HCT116 (cell line): ENCODE results near the gene GRIK4. TPM values are rescaled to one million over a fixed set of nuclear protein-coding genes. Genes with fewer than 3 reads are reported as not detected.

Experiments used
- ATAC-seq: fragments of 200-7000 bp; cut with Tn5 transposase; 2 replicates; pipeline ENCODE4 v1.9.1; 2020; ENCODE audit warnings: mild to moderate bottlenecking, moderate library complexity
- BruUV-seq: library from RNA; stranded (reverse); fragments of 400-500 nt; replicated peaks from 2 replicates; lab custom pipeline; 2021; lab: Mats Ljungman, UMichigan
- CTCF ChIA-PET: fragments of 300-600 bp; sonication (Branson Sonifier 250); formaldehyde crosslinking; loops from one replicate; lab custom pipeline; 2021; ENCODE audit warnings: antibody characterized with exemption; lab: Charles Lee
- POLR2A ChIA-PET: fragments of 300-600, 350-600 bp; sonication (Branson Sonifier 250); formaldehyde crosslinking; loops from one replicate; lab custom pipeline; 2021; ENCODE audit warnings: antibody characterized with exemption; lab: Charles Lee
- RAD21 ChIA-PET, 2 experiments: fragments of 300-600 bp; sonication (Branson Sonifier 250); formaldehyde crosslinking; loops; one replicate each; lab custom pipeline; 2023; ENCODE audit warnings: low total read pairs in 2 of 2; ENCODE audit not compliant: uncharacterized antibody in 2 of 2, unreplicated experiment in 2 of 2, low non-redundant PET in 1 of 2; lab: Charles Lee
- DNase-seq: peaks from one replicate; pipeline ENCODE4 v3.0.0-alpha.2; 2010; ENCODE audit warnings: low read depth, low spot score
- H2AFZ ChIP-seq: fragments of 200-600 bp; shearing (Covaris generic), sonication (generic); 2 replicates; pipeline ENCODE4 v1.6.1; 2017; ENCODE audit warnings: low read depth, mixed run types, mixed read lengths, antibody characterized with exemption, low read length; ENCODE audit not compliant: poor library complexity, severe bottlenecking
- H3K27ac ChIP-seq: 2 replicates; pipeline ENCODE4 v1.5.1; 2012; ENCODE audit warnings: low read depth, low read length
- H3K27me3 ChIP-seq: fragments of 200-600 bp; sonication (generic); 2 replicates; pipeline ENCODE4 v1.6.1; 2016; ENCODE audit warnings: mixed run types, low read length, mixed read lengths; ENCODE audit not compliant: insufficient read depth
- H3K36me3 ChIP-seq, 2 experiments: fragments of 200-500 bp in 1 of 2; fragments of 200-600 bp in 1 of 2; sonication (Bioruptor generic) in 1 of 2; sonication (generic) in 1 of 2; 2 replicates each; pipeline versions ENCODE4 v1.5.1 to v1.6.1; 2014 to 2016; ENCODE audit warnings: low read length in 2 of 2, inconsistent platforms in 1 of 2, mixed read lengths in 1 of 2, mixed run types in 1 of 2; ENCODE audit not compliant: insufficient read depth in 2 of 2, control insufficient read depth in 1 of 2
- H3K4me1 ChIP-seq, 2 experiments: fragments of 200-600 bp in 1 of 2; sonication (generic) in 1 of 2; 2 replicates each; pipeline versions ENCODE4 v1.5.1 to v1.6.1; 2012 to 2017; ENCODE audit warnings: low read length in 2 of 2, inconsistent platforms in 1 of 2, mild to moderate bottlenecking in 1 of 2, mixed read lengths in 1 of 2, mixed run types in 1 of 2, moderate library complexity in 1 of 2; ENCODE audit not compliant: insufficient read depth in 2 of 2, control insufficient read depth in 1 of 2
- H3K4me2 ChIP-seq: fragments of 200-600 bp; sonication (generic); 2 replicates; pipeline ENCODE4 v1.6.1; 2017; ENCODE audit warnings: mixed run types, low read length, mixed read lengths
- H3K4me3 ChIP-seq, 2 experiments: fragments of 200-600 bp in 1 of 2; sonication (generic) in 1 of 2; replicated peaks in 1 of 2; 2 replicates each; pipeline ENCODE4 v1.5.1; 2011 to 2016; ENCODE audit warnings: low read length in 2 of 2, control low read depth in 1 of 2, low read depth in 1 of 2, mild to moderate bottlenecking in 1 of 2, mixed read lengths in 1 of 2, mixed run types in 1 of 2
- H3K79me2 ChIP-seq: fragments of 200-600 bp; sonication (generic); 2 replicates; pipeline ENCODE4 v1.6.1; 2017; ENCODE audit warnings: mild to moderate bottlenecking, mixed run types, low read length, moderate library complexity, mixed read lengths; ENCODE audit not compliant: insufficient read depth
- H3K9ac ChIP-seq: fragments of 200-600 bp; sonication (generic); 2 replicates; pipeline ENCODE4 v1.6.1; 2016; ENCODE audit warnings: low read length, mixed read lengths
- H3K9me2 ChIP-seq: fragments of 200-600 bp; sonication (generic), shearing (Covaris generic); 2 replicates; pipeline ENCODE4 v1.6.1; 2017; ENCODE audit warnings: mixed run types, mild to moderate bottlenecking, moderate library complexity; ENCODE audit not compliant: insufficient read depth
- H3K9me3 ChIP-seq, 2 experiments: fragments of 200-500 bp in 1 of 2; fragments of 200-600 bp in 1 of 2; sonication (Bioruptor generic) in 1 of 2; sonication (generic) in 1 of 2; 2 replicates each; pipeline ENCODE4 v1.6.1; 2014 to 2017; ENCODE audit warnings: low read length in 2 of 2, mixed read lengths in 2 of 2, inconsistent platforms in 1 of 2, low read depth in 1 of 2, mild to moderate bottlenecking in 1 of 2, mixed run types in 1 of 2, moderate library complexity in 1 of 2; ENCODE audit not compliant: control insufficient read depth in 1 of 2, insufficient read depth in 1 of 2
- H4K20me1 ChIP-seq: fragments of 200-600 bp; sonication (generic), shearing (Covaris generic); 2 replicates; pipeline ENCODE4 v1.6.1; 2017; ENCODE audit warnings: mixed run types, mild to moderate bottlenecking, moderate library complexity; ENCODE audit not compliant: insufficient read depth
- CBX3 ChIP-seq: IDR thresholded peaks from 2 replicates; pipeline ENCODE4 v1.6.1; 2012; ENCODE audit warnings: low read depth
- CEBPB ChIP-seq: IDR thresholded peaks from 2 replicates; pipeline ENCODE4 v1.6.1; 2012; ENCODE audit warnings: low read depth
- CTCF ChIP-seq, 3 experiments: fragments of 200-600 bp in 1 of 3; sonication (generic) in 1 of 3; IDR thresholded peaks in 2 of 3; conservative IDR thresholded peaks in 1 of 3; 2 replicates each; pipeline ENCODE4 v1.5.1; 2012 to 2017; ENCODE audit warnings: low read depth in 2 of 3, low read length in 2 of 3, antibody characterized with exemption in 1 of 3, borderline replicate concordance in 1 of 3, control low read depth in 1 of 3, mild to moderate bottlenecking in 1 of 3, mixed read lengths in 1 of 3, mixed run types in 1 of 3, moderate library complexity in 1 of 3; ENCODE audit not compliant: insufficient read depth in 1 of 3
- ELF1 ChIP-seq: IDR thresholded peaks from 2 replicates; pipeline ENCODE4 v1.6.1; 2012; ENCODE audit warnings: low read depth, borderline replicate concordance
- EZH2 ChIP-seq: fragments of 200-600 bp; sonication (generic); IDR thresholded peaks from 2 replicates; pipeline ENCODE4 v1.6.1; 2017; ENCODE audit warnings: antibody characterized with exemption, mixed run types
- FOSL1 ChIP-seq: IDR thresholded peaks from 2 replicates; pipeline ENCODE4 v1.6.1; 2012; ENCODE audit warnings: low read depth
- JUND ChIP-seq: IDR thresholded peaks from 2 replicates; pipeline ENCODE4 v1.6.1; 2012
- POLR2A ChIP-seq: IDR thresholded peaks from 2 replicates; pipeline ENCODE4 v1.7.0; 2011; ENCODE audit warnings: borderline replicate concordance; ENCODE audit not compliant: insufficient read depth, insufficient read length; ENCODE audit errors: extremely low read depth
- POLR2AphosphoS5 ChIP-seq: IDR thresholded peaks from 2 replicates; pipeline ENCODE4 v1.6.1; 2011; ENCODE audit warnings: mild to moderate bottlenecking, low read depth, low read length, moderate library complexity
- SIN3A ChIP-seq: IDR thresholded peaks from 2 replicates; pipeline ENCODE4 v1.6.1; 2012; ENCODE audit warnings: low read depth
- SP1 ChIP-seq: IDR thresholded peaks from 2 replicates; pipeline ENCODE4 v1.6.1; 2012; ENCODE audit warnings: low read depth
- SRF ChIP-seq: IDR thresholded peaks from 2 replicates; pipeline ENCODE4 v1.6.1; 2012; ENCODE audit warnings: low read depth
- YY1 ChIP-seq: IDR thresholded peaks from 2 replicates; pipeline ENCODE4 v1.6.1; 2011; ENCODE audit warnings: low read length, low read depth, moderate library complexity, mild to moderate bottlenecking; ENCODE audit not compliant: insufficient replicate concordance; ENCODE audit errors: extremely low read depth
- ZBTB33 ChIP-seq: IDR thresholded peaks from 2 replicates; pipeline ENCODE4 v1.6.1; 2011; ENCODE audit warnings: mild to moderate bottlenecking, low read length, moderate library complexity; ENCODE audit not compliant: insufficient replicate concordance; ENCODE audit errors: extremely low read depth
- ZFX ChIP-seq: fragments of 450-650 bp; IDR thresholded peaks from 2 replicates; pipeline ENCODE4 v1.6.1; 2017
- ZNF274 ChIP-seq: fragments of 200-500 bp; sonication (Bioruptor generic); IDR thresholded peaks from 2 replicates; pipeline ENCODE4 v1.6.1; 2014; ENCODE audit warnings: mild to moderate bottlenecking, low read depth, low read length, inconsistent platforms
- intact Hi-C: fragments of 100-400 bp; cut with micrococcal nuclease; formaldehyde crosslinking; loops from 2 replicates; pipeline ENCODE4 v1.10.0; 2022
- total RNA-seq: library from RNA; stranded (reverse); gene quantifications from one replicate; pipeline ENCODE4 v1.2.1, GENCODE V29; 2021; ENCODE audit not compliant: unreplicated experiment

The GRIK4 gene
- total RNA-seq, 1 experiment from 2014 or later = 0.52 TPM

GRCh38 chr11:120883404-120884080 is 372.0 kb downstream of the GRIK4 start:
- no peaks in the 10 kb centered on the region for H3K9me2 ChIP-seq
- BruUV-seq = no TSS peak
- no peaks in the 10 kb centered on the region for H4K20me1 ChIP-seq
- no peak overlapping the region for H2AFZ ChIP-seq
- H3K4me2 ChIP-seq = no peak overlapping the region
- no peak for ATAC-seq
- H3K4me1 ChIP-seq = no peaks in the 10 kb centered on the region
- no peaks in the 10 kb centered on the region for H3K9me3 ChIP-seq
- no peak overlapping the region for H3K27ac ChIP-seq
- H3K36me3 ChIP-seq = no peaks in the 10 kb centered on the region
- intact Hi-C loops = no loop called here
- ChIA-PET RAD21 (no interaction called here), POLR2A (no interaction called here), CTCF (no interaction called here)
- no peak for TF ChIP-seq CTCF (IDR thresholded peaks at IDR 0.05 in 2 of 3, conservative IDR thresholded peaks at IDR 0.05 in 1 of 3; ENCODE audit: borderline replicate concordance in 1 of 3, insufficient read depth in 1 of 3, low read depth in 2 of 3, low read length in 2 of 3)
- no peak for TF ChIP-seq POLR2A
- no peak for TF ChIP-seq FOSL1
- no peak for TF ChIP-seq CEBPB
- TF ChIP-seq CBX3 = no peak
- TF ChIP-seq SIN3A = no peak
- no peak for TF ChIP-seq ZFX
- no peak for TF ChIP-seq ZNF274
- TF ChIP-seq ZBTB33 = no peak
- no peak for TF ChIP-seq JUND
- no peak for TF ChIP-seq YY1
- TF ChIP-seq ELF1 = no peak
- TF ChIP-seq POLR2AphosphoS5 = no peak
- no peak for TF ChIP-seq SRF
- TF ChIP-seq EZH2 = no peak
- TF ChIP-seq SP1 = no peak
- no peaks in the 10 kb centered on the region for H3K79me2 ChIP-seq
- H3K27me3 ChIP-seq = peaks cover 62% of the 10 kb centered on the region
- no peak for DNase-seq
- no peak overlapping the region for H3K9ac ChIP-seq
- H3K4me3 ChIP-seq = no peak overlapping the region
